GM19455 (cell line): ENCODE measurements around the gene RTN1.

Experiments
- ATAC-seq: cut with Tn5 transposase; IDR thresholded peaks from one replicate; pipeline ENCODE4 v1.9.1; 2021; ENCODE audit not compliant: unreplicated experiment

Gene RTN1

DNA sequence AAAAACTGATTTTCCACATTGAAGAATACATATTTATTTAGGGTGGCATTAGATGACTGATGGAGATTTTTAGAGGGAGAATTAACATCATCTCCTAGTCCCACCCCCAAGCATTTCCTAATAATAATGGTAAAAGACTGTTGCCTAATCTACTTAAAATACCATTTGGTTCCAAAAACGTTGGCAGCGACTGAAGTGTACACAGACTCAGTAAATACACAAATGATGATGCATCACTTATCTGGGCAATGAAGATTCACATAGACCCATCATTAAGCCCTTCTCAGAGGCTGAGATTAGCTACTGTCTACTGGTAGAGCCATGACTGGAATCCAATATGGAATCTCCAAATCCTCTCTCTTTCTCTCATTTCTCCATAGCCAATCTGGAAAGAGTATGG is 18.2 kb downstream of the RTN1 start:
- no peak for ATAC-seq

DNA sequence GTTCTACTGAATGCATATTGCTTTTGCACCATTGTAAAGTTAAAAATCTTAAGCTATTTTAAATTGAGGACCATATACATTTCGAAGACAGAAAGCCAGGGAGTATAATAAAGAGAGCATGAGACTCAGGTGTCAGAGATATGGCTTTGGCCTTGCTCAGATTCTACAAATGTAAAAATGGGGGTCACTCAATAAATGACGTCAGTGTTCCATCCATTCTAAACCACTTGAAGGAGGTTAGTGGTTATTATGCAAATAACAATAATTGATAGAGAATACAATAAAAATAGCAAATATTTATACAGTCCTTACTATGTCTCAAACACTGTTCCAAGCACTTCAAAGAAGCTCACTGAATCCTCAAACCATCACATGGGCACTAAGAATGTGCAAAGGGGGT is 20.1 kb downstream of the RTN1 start:
- no peak for ATAC-seq

DNA sequence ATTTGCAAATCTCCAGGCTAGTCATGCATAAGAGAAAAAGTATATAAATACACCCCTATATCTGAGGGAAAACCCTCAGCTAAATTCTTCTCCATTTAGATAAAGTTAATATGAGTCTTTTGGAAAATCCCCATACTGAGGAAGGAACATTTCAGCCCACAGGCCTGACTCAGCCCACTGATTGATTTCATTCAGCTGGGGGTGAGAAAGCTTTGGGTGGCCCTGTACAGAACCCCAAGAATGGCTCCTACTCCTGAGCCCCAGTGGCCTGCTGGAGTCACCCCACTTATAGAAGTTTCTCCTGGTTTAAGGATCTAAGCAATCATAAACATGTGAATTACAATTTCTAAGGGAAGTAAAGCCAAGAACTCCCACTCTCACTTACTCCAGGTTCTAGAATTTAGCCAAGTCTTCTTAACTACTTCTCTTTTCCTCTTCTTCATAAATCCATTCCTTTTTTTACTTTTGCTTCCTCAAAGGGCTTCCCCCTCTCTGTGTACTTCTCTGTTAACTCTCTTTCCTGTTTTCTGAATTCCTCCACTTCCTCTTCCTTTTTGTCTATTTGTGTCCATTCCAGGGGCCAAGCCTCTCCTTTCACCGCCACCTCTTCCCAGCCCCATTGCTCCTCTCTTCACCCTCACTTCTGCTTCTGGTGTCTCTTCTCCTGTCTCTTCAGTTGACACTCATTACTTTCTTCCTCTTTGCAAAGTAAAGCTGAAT is 21.0 kb downstream of the RTN1 start:
- ATAC-seq: no peak

DNA sequence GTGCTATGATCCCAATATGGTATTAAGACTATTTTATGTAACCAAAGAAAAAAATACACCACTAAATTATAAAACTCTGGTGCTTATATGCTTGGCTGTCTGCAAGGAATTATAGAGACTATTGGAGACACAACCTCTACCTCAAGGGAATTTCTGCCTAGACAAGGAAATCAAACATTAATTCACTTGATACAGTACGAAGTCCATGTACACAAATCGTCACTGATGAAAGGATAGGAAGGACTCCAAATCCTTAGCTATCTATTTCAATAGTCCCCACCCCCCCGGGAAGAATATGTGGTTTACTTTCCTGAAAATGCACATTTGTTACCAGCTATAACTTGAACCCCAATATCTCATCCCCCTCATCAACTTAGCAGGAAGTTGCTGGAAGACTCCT is 21.9 kb downstream of the RTN1 start:
- no peak for ATAC-seq

DNA sequence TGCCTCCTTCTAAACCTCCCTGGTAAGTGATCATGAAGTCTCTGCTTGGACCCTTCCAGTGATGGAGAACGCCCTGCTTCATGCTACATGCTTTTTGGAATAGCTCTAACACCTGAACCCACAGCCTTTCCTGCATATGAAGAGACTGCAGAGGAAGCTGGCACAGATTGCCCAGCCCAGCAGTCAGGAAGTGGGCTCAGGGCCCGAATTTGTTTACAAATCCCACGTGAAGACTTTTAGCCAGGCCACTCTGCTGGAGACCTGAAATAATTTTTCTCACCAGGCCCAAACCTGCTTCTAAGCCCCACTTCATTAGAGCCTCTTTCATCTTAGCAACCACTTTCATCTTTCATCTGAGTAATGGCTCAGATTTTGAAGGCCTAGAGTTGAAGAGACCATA is 22.9 kb downstream of the RTN1 start:
- no peak for ATAC-seq

DNA sequence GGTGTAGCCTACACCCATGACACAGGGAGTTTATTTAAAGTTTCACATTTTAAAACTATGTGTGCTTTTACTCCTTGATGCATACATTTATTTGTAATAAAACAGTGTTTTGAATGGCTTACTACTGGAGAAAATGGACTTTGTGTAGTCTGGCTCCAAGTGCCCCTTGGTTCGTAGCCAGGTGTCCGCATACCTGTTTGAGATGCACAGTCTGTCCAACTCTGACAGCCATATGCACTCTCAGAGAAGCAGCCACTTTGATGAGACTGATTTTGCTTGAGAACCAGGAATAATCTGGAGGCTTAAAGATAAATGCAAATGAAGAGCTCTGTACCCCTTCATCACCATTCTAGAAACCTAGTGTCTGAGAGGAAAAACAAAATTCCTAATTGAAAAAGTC is 24.0 kb downstream of the RTN1 start:
- no peak for ATAC-seq

DNA sequence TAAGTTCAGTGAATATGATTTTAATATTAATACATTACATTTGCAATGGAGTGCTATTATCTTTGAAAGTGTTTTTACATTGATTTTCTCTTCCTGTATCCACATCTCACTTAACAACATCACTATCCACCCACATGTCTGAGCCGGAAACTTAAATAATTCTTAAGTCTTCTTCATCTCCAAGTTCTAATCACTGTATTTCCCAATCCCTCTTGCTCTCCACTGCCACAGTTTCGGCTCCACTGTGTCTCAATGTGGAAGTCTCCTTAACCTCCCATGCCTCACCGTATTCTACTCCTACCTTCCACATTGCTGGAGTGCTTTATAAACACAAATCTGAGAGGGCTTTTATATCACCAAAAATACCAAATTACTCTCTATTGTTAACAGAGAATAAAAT is 25.3 kb downstream of the RTN1 start:
- ATAC-seq: no peak

DNA sequence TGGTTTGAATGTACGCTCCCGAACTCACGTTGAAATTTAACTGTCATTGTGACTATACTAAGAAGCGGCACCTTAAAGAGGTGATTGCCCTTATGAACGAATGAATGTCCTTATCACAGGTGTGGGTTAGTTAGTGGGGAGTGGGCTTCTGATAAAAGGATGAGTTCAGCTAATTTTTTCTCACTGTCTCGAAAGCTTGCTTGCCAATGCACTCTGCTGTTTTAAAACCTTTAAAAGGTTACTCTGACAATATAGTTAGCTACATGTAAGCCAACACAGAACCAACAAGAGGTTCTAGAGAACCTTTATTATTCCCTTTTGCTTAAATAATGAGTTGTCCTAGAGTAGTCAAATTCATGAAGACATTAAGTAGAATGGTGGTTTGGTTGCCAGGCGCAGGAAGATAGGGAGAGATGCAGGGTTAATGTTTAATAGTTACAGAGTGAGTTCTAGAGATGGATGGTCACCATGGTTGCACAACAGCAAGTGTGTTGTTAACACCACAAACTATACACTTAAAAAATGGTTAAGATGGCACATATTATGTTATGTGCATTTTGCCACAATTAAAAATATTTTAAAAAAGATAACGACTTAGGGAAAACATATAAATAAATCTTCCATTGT is 26.3 kb downstream of the RTN1 start:
- no peak for ATAC-seq

DNA sequence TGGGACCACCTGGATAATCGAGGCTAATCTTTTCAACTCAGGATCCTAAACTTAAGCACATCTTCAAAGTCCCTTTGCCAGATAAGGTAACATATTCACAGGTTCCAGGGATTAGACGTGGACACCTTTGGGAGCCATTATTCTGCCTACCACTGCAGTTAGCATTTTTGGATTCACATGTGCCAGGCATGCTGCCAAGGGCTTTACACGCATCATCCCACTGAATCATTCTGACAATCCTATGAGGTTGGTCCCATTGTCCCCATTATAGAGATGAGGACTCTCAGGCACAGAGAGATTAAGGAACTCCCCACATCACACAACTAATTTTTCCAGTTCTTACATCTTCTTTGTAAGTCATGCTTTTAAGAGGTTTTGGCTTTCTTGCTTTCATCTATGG is 34.5 kb downstream of the RTN1 start:
- ATAC-seq: no peak

DNA sequence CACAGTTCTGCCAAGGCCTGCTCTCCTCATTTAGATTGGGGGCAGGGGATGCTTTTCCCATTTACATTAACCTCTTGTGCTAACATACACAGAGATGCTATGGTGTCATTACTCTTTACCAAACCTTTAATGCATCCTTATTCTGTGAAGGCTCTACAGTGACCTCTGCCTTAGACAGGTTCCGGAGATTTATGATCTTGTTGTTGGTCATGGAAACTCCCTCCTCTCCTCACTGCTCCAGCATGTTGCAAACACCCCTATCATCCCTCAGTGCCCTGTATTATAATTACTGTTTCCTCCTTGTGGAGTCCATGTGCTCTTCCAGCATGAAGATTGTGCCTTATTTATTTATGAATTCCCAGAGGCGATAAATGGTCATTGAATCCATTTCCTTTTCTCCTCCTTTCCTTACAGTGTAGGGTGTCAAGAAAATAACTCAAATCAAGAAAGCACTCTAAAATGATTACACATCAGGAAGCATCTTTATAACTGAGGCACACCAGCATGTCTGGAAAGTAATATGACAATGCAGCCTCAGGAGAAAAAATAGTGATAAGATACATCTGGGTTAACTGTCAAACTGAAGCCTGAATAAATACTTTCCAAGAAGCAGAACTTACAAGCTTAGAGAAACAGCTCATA is 37.8 kb downstream of the RTN1 start:
- ATAC-seq: no peak

DNA sequence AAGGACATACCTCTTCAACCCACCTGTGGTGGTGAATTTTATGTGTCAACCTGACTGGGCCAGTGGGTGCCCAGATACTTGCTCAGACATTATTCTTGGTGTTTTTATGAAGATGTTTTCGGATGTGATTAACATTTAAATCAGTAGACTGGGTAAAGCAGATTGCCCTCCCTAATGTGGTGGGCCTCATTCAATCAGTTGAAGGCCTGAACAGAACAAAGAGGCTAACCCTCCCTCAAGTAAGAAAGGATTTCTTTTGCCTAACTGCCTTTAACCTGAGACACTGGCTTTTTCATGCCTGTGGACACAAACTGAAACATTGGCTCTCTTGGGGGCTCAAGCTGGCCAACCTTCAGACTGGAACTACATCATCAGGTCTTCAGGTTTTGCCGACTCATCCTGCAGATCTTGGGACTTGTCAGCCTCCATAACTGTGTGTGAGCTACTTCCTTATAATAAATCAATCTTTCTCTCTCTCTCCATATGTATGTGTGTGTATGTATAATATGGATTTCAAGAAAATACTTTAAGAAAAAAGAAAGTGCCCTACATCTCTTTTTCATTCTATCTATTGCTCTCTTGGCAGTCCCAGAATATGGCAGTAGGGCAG is 39.4 kb downstream of the RTN1 start:
- no peak for ATAC-seq

DNA sequence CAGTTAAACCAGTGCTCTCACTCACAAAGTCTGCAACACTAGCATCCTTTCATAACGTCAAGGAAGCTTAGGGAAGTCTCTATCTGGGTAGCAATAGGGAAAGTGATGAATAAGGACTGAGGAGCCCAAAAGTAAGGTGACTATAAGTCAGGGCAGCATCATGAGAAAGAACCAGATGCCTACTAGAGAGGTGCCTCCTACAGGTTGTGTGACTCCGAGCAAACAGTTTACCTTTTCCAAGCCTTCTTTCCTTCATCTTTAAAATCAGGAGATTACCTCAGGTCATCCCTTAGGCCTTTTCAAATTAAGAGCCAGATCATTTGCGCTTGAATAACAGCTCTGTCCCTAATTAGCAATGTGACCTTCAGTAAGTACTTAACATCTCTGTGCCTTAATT is 40.2 kb downstream of the RTN1 start:
- ATAC-seq: no peak

DNA sequence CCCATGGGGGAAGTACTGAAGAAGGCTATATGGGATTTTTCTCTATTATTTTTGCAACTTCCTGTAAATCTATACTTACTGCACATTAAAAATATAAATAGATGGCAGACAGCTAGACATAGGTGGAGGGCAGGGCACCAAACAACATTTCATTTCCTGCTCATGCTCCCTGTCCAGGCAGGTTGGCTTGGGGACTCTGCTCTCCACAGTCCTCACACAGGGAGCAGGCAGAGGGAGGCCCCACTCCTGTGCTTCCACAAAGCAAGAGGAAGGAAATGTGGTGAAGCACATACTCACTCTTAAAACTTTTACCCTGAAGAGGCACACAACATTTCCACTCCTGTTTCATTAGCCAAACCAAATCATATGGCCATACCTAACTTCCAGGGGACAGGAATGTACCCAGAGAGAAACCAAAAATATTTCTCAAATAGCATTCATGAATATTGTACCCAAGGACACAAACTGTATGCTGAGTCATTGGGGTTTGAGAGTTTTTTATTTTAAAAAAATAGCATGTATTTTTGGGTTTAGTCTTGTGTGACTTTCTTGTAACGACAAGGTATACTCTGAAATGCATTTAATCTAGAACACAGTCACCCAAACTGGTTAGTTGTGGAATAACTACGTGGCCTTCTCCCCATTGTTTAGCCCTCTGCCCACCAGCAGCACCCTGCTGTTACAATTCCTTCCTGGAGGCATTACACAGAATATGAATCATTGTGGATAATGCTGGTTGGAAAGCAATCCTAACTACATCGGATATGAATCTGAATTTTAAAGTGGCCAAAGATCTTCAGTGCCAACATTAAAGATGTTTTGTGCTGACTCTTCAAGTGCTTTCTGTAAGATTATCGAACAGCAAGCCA is 40.9 kb downstream of the RTN1 start:
- no peak for ATAC-seq

DNA sequence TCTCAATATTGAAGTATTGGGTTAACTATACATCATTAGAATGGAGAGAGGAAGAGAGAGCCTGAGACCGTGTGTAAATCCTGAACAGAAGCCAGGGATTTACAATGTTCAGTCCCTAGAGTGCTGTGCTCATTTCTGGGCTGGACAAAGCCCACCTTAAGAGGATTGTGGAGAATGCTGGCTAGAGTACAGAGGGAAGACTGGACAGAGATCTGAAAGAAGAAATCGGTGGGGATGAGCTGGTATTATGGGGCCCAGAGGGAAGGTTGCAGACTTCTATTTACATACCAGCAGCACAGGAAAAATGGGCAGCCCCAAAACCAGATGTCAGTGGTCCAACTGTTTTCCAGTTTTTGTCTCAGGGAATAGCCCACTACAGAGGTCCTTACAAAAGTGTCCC is 42.3 kb downstream of the RTN1 start:
- no peak for ATAC-seq

DNA sequence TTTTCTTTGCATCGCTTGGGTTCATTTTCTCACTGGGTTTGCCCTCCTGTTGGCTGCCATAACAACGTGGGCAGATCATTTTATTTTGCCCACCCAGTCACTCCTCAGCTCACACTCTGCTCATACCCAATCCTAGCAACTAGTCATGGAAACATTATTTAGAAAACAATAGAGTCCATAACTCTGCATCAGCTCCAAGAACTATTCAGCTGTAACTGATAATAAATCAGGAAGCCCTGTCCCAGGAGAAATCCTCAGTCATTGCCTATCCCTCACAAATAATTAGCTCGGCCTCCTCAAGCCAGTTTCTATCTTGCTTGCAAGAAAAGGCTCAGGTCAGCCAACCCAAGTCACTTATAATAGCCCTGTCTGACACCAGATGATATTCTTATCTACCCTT is 43.2 kb downstream of the RTN1 start:
- no peak for ATAC-seq

DNA sequence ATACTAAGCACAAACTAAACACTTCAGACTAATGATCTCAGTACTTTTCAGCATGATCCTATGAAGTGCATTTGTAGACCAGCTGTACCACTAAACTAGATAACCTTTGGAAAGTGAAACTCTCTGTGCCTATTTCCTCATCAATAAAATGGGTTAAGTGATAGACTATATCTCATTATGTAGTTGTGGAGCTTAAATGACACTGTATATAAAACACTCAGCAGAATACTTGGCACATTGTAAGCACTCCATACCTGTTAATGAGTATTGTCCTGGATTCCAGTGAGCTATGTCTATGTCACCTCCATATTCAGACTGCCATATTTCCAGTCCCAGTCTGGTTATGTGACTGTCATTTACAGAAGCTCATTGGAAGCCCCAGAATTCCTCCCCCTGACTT is 44.4 kb downstream of the RTN1 start:
- ATAC-seq: no peak

DNA sequence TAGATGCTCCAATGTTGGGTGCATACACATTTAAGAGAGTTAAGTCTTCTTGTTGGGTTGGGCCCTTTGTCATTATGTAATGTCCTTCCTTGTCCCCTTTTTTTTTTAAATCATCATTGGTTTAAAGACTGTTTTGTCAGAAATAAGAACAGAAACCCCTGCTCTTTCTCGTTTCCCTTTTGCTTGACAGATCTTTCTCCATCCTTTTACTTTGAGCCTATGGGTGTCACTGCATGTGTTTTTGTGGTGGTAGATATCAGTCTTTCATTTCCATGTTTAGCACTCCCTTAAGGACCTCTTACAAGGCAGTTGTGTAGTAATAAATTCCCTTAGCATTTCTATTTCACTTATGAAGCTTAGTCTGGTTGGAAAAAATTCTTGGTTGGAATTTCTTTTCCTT is 47.4 kb downstream of the RTN1 start:
- ATAC-seq: no peak

DNA sequence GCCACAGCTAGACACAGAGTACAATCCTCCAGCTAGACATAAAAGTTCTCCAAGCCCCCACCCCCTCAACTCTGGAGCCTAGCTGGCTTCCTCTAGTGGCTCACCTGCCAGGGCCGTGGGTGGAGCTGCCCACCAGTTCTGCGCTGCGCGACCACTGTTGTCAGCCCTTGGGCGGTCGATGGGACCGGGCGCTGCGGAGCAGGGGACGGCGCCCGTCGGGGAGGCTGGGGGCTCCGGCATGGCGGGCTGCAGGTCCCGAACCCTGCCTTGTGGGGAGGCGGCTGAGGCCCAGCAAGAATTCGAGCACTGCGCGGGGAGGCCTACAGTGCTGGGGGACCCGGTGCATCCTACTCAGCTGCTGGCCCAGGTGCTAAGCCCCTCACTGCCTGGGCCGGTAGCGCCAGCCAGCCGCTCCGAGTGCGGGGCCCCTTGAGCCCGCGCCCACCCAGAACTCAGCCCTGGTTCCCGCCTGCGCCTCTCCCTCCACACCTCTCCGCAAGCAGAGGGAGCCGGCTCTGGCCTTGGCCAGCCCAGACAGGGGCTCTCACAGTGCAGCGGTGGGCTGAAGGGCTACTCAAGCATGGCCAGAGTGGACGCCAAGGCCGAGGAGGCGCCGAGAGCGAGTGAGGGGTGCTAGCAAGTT is 51.0 kb downstream of the RTN1 start:
- no peak for ATAC-seq

DNA sequence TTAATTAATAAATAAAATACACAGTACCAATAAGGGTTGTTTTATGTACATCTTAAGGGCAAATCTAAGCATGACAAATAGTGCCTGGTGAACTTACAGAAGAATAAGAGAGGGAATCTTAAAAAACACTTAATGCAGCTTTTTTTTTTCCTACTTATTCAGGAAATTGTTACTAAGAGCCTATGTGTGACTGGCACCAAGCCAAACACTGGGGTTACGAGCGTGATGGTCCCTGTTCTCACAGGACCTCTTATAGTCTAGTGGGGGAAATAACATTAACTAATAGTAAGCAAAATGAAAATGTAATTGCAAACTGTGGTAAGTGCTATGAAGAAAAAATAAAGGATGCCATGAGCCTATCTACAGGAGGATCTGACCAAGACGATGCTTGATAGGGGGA is 53.6 kb downstream of the RTN1 start:
- no peak for ATAC-seq

DNA sequence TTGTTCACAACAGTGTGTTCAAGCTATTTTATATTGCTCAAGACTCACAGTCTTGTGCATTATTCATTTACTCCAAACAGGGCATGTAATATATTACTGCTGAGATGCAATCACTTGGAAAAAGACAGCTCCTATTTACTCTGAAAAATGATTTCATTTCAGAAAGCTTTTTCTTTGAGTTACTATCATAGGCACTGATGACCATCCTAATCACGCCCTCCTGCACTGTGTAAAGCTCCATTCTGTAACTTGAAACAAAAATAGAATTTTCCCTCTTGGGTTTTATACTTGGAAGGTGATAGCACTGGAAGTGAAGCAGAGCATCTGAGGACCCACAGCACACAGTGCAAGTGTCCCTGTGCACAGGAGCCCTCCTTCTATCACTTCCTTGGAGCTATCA is 55.6 kb downstream of the RTN1 start:
- ATAC-seq: no peak

DNA sequence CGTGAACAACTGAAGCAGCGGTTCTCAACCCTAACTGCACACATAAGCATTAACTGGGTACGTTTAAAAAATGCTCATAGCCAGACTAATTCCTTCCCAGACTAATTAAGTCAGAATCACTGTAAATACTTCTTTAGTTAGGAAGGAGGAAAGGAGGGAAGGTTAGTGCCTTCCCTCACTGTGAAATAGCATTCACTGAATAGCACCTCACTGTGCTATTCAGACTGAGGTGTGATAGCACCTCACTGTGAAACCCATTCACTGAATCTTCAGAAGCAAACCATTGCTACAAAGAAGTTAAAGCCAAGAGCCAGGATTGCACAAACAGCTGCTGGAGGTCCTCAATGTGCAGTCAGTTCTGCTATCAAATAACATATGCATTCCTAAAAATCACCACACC is 58.8 kb downstream of the RTN1 start:
- ATAC-seq: no peak
